ENCODE measurements around the gene NKX2-8. TPM values are rescaled to one million over a fixed set of nuclear protein-coding genes. Genes with fewer than 3 reads are reported as not detected.

NKX2-8 gene
- total RNA-seq, result not detected
- polyA plus RNA-seq, result not detected
- 0 reads per million in 6 experiments for total RNA-seq

DNA sequence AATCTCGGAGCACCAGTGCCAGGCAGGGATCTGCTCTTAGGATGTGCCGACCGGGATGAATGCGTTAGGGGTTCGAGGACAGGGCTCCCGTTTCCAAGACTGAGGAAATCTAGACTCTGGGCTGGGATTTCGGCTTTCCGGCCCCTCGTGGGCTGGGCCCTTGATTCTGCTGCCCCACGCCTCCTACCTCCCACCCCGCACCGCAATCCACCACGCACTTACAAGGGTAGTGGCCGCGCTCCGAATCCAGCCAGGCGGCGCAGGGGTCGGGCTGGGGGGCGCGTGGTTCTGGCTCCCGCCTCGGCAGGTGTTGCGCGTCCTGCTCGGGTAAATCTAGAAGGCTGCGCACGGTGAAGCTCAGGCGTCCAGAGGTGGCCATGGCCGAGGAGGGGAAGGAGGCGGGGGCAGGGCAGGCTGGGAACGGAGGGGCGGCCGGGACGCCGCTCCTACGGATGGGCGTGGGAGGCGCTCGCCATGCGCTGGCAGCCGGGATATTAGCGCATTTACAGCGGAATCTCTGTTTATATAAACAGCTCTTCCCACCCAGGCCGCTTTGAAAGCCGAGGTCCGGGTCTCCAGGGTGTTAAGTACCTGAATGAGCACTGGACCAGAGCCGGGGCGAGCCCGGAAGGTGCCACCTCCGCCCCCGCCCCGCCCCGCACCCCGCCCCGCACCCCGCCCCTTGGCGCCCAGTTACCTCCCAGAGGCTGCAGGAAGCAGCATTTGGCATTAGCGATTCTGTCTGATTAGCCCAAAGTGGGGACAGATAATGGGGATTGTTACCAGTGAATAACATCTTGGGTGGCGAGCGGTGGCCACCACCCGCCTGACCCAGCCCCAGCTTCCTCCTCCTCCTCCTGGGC, at the start of gene NKX2-8:
TSS of gene NKX2-8 (minus strand) at position 604 of the 863 bp plus-strand sequence. CDS start at position 379, 225 bp downstream.
- POLR2A ChIA-PET, result no interaction called here
- H3K4me3 Mint-ChIP-seq, result peak within 1 kb of the TSS in 2 of 10 donors; percentile 10 to 33
- H3K27ac Mint-ChIP-seq, result no peak within 1 kb of the TSS
- H3K36me3 Mint-ChIP-seq, result peaks cover 0 to 4% (median 0%) of the 10 kb centered on the region in 3 donors
- H3K27me3 Mint-ChIP-seq, result peaks cover 11 to 67% (median 47%) of the 10 kb centered on the region in 5 donors
- no peaks in the 10 kb centered on the region for H3K9me3 Mint-ChIP-seq
- DNase-seq (no peak), ATAC-seq (no peak)
- H3K4me1 Mint-ChIP-seq, result peaks cover 0 to 3% (median under 1%) of the 10 kb centered on the region in 4 donors

DNA sequence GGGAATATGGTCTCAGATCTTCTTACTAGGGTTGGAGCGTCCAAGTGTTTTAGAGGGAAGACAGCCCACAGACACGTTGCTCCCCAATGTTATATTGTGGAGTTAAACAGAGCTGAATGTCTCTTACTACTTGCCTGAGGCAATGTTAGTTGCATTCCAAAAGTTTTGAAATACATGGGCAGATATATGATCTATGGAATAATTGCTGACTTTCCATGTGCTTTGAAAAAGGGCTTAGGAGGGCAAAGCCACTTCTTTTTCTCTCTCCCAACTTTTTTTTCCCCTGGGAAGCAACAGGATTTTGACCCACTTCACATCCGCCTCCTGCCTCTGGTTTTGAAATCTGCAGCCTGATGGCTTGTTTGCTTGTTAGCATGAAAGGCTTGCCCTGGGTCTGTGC, 45.6 kb upstream of the NKX2-8 start:
- ATAC-seq, result no peak
- H3K9me3 Mint-ChIP-seq, result peaks cover 0 to 10% (median 3%) of the 10 kb centered on the region in 9 donors
- H3K36me3 Mint-ChIP-seq, result peaks cover 0 to 8% (median 0%) of the 10 kb centered on the region in 3 donors
- H3K27ac Mint-ChIP-seq, result no peak overlapping the region
- peaks cover 0 to 2% (median 0%) of the 10 kb centered on the region in 4 donors for H3K4me1 Mint-ChIP-seq
- no peak overlapping the region for H3K4me3 Mint-ChIP-seq
- POLR2A ChIA-PET, result no interaction called here
- no peak for DNase-seq
- H3K27me3 Mint-ChIP-seq, result peaks cover 14 to 41% (median 23%) of the 10 kb centered on the region in 5 donors

GRCh38 chr14:36626151-36626550, 43.7 kb upstream of the NKX2-8 start:
- Mint-ChIP-seq H3K27ac (no peak overlapping the region), H3K4me1 (peaks cover 0 to 2% (median 0%) of the 10 kb centered on the region in 4 donors), H3K27me3 (peaks cover 13 to 37% (median 20%) of the 10 kb centered on the region in 5 donors), H3K9me3 (peaks cover 0 to 10% (median 9%) of the 10 kb centered on the region in 9 donors), H3K4me3 (no peak overlapping the region), H3K36me3 (peaks cover 0 to 18% (median 0%) of the 10 kb centered on the region in 3 donors)
- POLR2A ChIA-PET, result no interaction called here
- ATAC-seq, result no peak
- no peak for DNase-seq

DNA sequence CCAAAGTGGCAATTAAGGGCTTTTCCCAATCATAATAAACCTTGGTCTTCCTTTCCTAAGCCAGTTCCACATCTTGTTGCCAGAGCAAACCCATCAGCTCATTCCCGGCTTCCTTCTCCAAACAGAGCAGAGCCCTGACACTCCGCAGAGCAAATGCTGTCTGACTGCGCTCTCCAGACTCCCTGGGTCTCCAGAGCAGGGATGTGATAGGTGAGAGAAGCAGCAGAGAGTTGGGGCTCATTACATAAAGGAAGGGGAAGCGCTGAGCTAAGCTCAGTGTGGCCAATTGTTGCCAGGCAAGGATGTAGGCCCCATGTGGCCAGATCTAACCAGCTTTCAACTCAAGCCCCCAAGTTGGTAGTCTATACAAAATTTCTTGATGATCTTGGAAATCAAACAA, 43.0 kb upstream of the NKX2-8 start:
- POLR2A ChIA-PET, result no interaction called here
- H3K27me3 Mint-ChIP-seq, result peaks cover 13 to 35% (median 16%) of the 10 kb centered on the region in 5 donors

GRCh38 chr14:36625014-36625413, 42.6 kb upstream of the NKX2-8 start:
- peaks cover 0 to 16% (median 6%) of the 10 kb centered on the region in 9 donors for H3K9me3 Mint-ChIP-seq
- no peak for ATAC-seq
- H3K27ac Mint-ChIP-seq, result no peak overlapping the region
- peaks cover 0 to 2% (median 0%) of the 10 kb centered on the region in 4 donors for H3K4me1 Mint-ChIP-seq
- H3K36me3 Mint-ChIP-seq, result peaks cover 0 to 24% (median 0%) of the 10 kb centered on the region in 3 donors
- DNase-seq, result no peak
- peaks cover 11 to 35% (median 16%) of the 10 kb centered on the region in 5 donors for H3K27me3 Mint-ChIP-seq
- POLR2A ChIA-PET, result no interaction called here
- H3K4me3 Mint-ChIP-seq, result no peak overlapping the region

More for the DNA sequence above, 43.0 kb upstream of the NKX2-8 start:
- Mint-ChIP-seq H3K27ac (no peak overlapping the region), H3K36me3 (peaks cover 0 to 21% (median 0%) of the 10 kb centered on the region in 3 donors), H3K9me3 (peaks cover 0 to 16% (median 5%) of the 10 kb centered on the region in 9 donors), H3K4me3 (no peak overlapping the region), H3K4me1 (peaks cover 0 to 2% (median 0%) of the 10 kb centered on the region in 4 donors)
- no peak for DNase-seq
- ATAC-seq, result no peak

GRCh38 chr14:36619853-36620252, 37.4 kb upstream of the NKX2-8 start:
- H3K27ac Mint-ChIP-seq, result no peak overlapping the region
- POLR2A ChIA-PET, result no interaction called here
- DNase-seq (no peak), ATAC-seq (no peak)
- peaks cover 0 to 18% (median 0%) of the 10 kb centered on the region in 5 donors for H3K27me3 Mint-ChIP-seq
- peaks cover 0 to 16% (median 6%) of the 10 kb centered on the region in 9 donors for H3K9me3 Mint-ChIP-seq
- H3K4me1 Mint-ChIP-seq, result no peaks in the 10 kb centered on the region
- no peak overlapping the region for H3K4me3 Mint-ChIP-seq
- H3K36me3 Mint-ChIP-seq, result peaks cover 0 to 22% (median 0%) of the 10 kb centered on the region in 3 donors

GRCh38 chr14:36619131-36619530, 36.7 kb upstream of the NKX2-8 start:
- H3K27me3 Mint-ChIP-seq, result peaks cover 0 to 14% (median 0%) of the 10 kb centered on the region in 5 donors
- peaks cover 0 to 16% (median 6%) of the 10 kb centered on the region in 9 donors for H3K9me3 Mint-ChIP-seq
- H3K27ac Mint-ChIP-seq, result no peak overlapping the region
- H3K4me1 Mint-ChIP-seq, result no peaks in the 10 kb centered on the region
- no peak for DNase-seq
- peaks cover 0 to 22% (median 0%) of the 10 kb centered on the region in 3 donors for H3K36me3 Mint-ChIP-seq
- ATAC-seq, result no peak
- POLR2A ChIA-PET, result no interaction called here
- H3K4me3 Mint-ChIP-seq, result no peak overlapping the region

DNA sequence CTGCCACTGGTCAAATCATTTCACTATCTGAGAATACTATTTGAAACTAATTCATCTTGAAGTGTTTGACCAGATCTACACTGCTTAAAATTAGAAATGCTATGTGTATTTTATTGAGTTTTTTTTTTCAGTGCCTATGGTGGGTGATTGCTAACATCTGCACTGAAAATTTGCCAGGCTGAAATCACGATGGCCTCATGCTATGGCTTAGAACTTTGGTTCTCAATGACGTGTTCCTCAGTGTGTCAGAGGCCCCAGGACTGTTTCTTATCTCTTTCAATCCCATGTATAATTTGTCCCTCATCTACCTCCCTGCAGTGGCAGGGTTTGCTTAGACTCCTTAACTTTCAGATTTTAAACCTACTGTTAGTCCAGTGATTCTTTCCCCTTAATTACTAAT, 36.2 kb upstream of the NKX2-8 start:
- peaks cover 0 to 13% (median 3%) of the 10 kb centered on the region in 5 donors for H3K27me3 Mint-ChIP-seq
- no peak for ATAC-seq
- POLR2A ChIA-PET, result no interaction called here
- H3K27ac Mint-ChIP-seq, result no peak overlapping the region
- H3K4me1 Mint-ChIP-seq, result no peaks in the 10 kb centered on the region
- H3K36me3 Mint-ChIP-seq, result peaks cover 0 to 22% (median 0%) of the 10 kb centered on the region in 3 donors
- no peak overlapping the region for H3K4me3 Mint-ChIP-seq
- H3K9me3 Mint-ChIP-seq, result peaks cover 0 to 18% (median 6%) of the 10 kb centered on the region in 9 donors
- no peak for DNase-seq

- POLR2A ChIA-PET, result no interaction called here
- peaks cover 0 to 23% (median 5%) of the 10 kb centered on the region in 9 donors for H3K9me3 Mint-ChIP-seq
Measured at GRCh38 chr14:36617824-36618223, 35.4 kb upstream of the NKX2-8 start.

GRCh38 chr14:36605506-36605857, 23.1 kb upstream of the NKX2-8 start:
- Mint-ChIP-seq H3K27me3 (peaks cover 8 to 18% (median 12%) of the 10 kb centered on the region in 5 donors), H3K4me3 (no peak overlapping the region), H3K36me3 (no peaks in the 10 kb centered on the region), H3K27ac (no peak overlapping the region), H3K4me1 (no peaks in the 10 kb centered on the region), H3K9me3 (no peaks in the 10 kb centered on the region)
- DNase-seq (no peak), ATAC-seq (no peak)
- POLR2A ChIA-PET, result no interaction called here

More at GRCh38 chr14:36617824-36618223, 35.4 kb upstream of the NKX2-8 start:
- ATAC-seq, result no peak
- Mint-ChIP-seq H3K27ac (no peak overlapping the region), H3K4me3 (no peak overlapping the region), H3K27me3 (peaks cover 0 to 13% (median 3%) of the 10 kb centered on the region in 5 donors), H3K36me3 (peaks cover 0 to 17% (median 0%) of the 10 kb centered on the region in 3 donors), H3K4me1 (no peaks in the 10 kb centered on the region)
- DNase-seq, result no peak

DNA sequence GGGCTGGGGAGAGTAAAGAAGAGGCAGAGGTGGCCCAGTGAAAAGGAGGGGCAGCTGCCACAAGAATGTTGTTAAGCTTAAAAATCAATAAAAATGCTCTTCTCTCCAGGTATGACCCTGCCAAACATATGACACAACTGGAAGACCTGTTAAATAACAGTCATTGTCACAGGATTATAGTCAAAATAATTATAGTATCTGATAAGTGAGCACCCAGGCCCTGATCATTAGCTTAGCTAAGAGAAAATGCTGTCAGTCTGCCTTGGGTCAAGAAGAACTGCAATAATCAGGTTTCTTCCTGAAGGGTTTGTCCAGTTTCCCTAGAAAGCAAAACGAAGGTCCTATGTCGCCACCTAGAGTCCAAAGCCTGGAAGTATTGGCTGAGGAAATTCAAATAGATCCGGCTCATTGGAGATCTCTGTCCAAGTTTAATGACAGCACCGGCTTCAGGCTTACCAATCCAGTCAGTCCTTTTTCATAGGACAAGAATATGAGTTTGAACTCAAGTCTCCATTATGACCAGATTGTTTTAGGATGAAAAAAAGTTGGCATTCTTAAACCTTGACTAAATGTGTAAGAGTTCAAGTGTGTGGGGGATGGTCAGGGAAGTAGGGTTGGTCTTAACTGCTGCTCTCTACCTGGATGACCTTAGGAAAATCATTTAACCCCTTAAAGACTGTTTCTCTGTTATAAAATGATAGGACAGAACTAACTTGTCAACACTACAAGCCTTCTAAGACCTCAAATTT, 22.5 kb upstream of the NKX2-8 start:
- no peaks in the 10 kb centered on the region for H3K4me1 Mint-ChIP-seq
- H3K27ac Mint-ChIP-seq, result no peak overlapping the region
- no peaks in the 10 kb centered on the region for H3K36me3 Mint-ChIP-seq
- DNase-seq, result peak in 4 of 10 donors; percentile 7 to 23 (median 13)
- H3K27me3 Mint-ChIP-seq, result peaks cover 10 to 22% (median 14%) of the 10 kb centered on the region in 5 donors
- ATAC-seq, result no peak
- POLR2A ChIA-PET, result no interaction called here
- no peak overlapping the region for H3K4me3 Mint-ChIP-seq
- H3K9me3 Mint-ChIP-seq, result no peaks in the 10 kb centered on the region

DNA sequence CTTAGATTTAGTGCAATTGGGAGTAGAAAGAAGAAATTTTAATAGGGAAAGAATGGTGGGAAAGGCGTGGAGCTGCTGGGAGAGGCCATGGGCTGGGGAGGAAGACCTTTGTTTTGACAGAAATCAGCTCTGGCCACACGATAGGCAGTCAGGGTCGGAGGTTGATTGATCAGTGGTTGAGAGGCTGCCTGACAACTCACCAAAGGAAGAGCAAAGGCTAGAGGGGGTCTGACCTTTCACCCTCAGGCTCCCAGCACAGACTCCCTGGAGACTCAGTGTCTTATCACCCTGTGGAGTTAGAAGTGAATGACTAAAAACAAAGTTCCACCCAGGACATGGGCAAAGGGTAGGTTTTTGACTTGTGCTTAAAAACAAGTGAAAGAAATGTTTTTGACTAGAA, 18.0 kb upstream of the NKX2-8 start:
- Mint-ChIP-seq H3K9me3 (no peaks in the 10 kb centered on the region), H3K36me3 (no peaks in the 10 kb centered on the region), H3K4me3 (no peak overlapping the region), H3K27me3 (peaks cover 8 to 40% (median 17%) of the 10 kb centered on the region in 5 donors), H3K4me1 (no peaks in the 10 kb centered on the region), H3K27ac (no peak overlapping the region)
- POLR2A ChIA-PET, result no interaction called here
- DNase-seq (no peak), ATAC-seq (no peak)

GRCh38 chr14:36591482-36591881, 9.1 kb upstream of the NKX2-8 start:
- peaks cover 31 to 74% (median 42%) of the 10 kb centered on the region in 5 donors for H3K27me3 Mint-ChIP-seq
- POLR2A ChIA-PET, result no interaction called here

More at GRCh38 chr14:36591482-36591881, 9.1 kb upstream of the NKX2-8 start:
- Mint-ChIP-seq H3K27ac (no peak overlapping the region), H3K36me3 (no peaks in the 10 kb centered on the region), H3K4me3 (no peak overlapping the region), H3K9me3 (peaks cover 0 to 5% (median 0%) of the 10 kb centered on the region in 9 donors), H3K4me1 (no peaks in the 10 kb centered on the region)
- no peak for ATAC-seq
- no peak for DNase-seq

Data from naive thymus-derived CD8-positive, alpha-beta T cell (primary cell).